GM12874 (cell line): ENCODE results near the gene LMTK2.

Source experiments
- CTCF ChIP-seq: IDR thresholded peaks from 2 replicates; pipeline ENCODE4 v1.5.1; 2011; ENCODE audit warnings: low read depth, mild to moderate bottlenecking, control low read depth, low read length, moderate library complexity; ENCODE audit not compliant: insufficient read depth

The LMTK2 gene

GRCh38 chr7:98200364-98200763 lies 93.7 kb downstream of the LMTK2 start:
- TF ChIP-seq CTCF: no peak

GRCh38 chr7:98202367-98203195 lies 95.9 kb downstream of the LMTK2 start:
- TF ChIP-seq CTCF: no peak

GRCh38 chr7:98203261-98203963 lies 96.8 kb downstream of the LMTK2 start:
- no peak for TF ChIP-seq CTCF

- no peak for TF ChIP-seq CTCF
Observed at GRCh38 chr7:98203964-98204605, 97.4 kb downstream of the LMTK2 start.

GRCh38 chr7:98204670-98205069 lies 98.0 kb downstream of the LMTK2 start:
- no peak for TF ChIP-seq CTCF

- TF ChIP-seq CTCF: no peak
Observed at GRCh38 chr7:98205162-98205845, 98.6 kb downstream of the LMTK2 start.
